GM18502 (cell line): ENCODE results near the gene MEFV.

Source experiments
- ATAC-seq: cut with Tn5 transposase; IDR thresholded peaks from one replicate; pipeline ENCODE4 v1.9.1; 2021; ENCODE audit warnings: mild to moderate bottlenecking; ENCODE audit not compliant: unreplicated experiment, poor library complexity

MEFV gene

DNA sequence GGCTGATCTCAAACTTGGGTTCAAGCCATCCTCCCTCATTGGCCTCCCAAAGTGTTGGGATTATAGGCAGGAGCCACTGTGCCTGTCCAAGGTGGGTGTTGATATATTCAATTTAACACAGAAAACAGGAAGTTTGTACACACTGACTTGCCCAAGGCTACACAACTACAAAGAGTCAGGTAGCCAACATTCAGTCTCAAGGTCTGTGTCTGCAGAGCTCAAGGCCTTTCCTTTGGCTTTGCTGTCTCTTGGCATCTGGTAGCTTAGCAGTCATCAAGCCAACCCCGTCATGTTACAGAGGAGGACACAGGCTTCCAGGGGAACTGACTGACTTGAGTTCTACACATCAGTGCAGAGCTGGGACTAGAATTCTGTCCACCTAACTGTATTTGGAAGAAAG is 11.9 kb upstream of the MEFV start:
- no peak for ATAC-seq

DNA sequence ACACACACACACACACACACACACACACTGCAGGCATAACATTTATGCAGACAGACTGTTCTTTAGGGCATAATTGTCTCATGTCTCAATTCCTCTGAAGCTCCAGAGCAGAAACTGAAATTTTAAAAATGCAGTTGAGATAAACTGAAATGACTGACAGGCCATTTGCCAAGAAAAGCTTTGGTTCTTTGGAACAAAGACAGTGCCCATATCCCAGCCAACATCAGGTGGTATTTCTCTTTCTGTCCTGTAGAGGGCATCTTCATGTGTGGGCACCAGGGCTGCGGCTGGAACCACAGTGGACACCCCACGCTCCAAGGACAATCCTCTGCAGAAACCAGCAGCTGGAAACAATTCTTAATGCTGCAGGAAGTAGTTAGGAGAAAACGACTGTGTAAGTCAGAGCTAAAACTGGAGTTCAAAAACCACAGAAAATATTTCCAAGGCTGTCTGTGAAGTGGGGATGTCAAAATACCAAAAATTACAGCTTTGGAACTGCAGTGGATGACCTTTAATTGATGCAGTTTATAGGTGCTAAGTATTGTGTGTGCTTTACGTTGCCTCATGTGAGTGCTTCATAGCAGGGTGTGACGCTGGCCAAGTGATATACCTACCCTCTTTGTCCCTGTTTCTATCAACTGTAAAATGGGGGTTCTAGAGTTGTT is 10.6 kb upstream of the MEFV start:
- no peak for ATAC-seq

DNA sequence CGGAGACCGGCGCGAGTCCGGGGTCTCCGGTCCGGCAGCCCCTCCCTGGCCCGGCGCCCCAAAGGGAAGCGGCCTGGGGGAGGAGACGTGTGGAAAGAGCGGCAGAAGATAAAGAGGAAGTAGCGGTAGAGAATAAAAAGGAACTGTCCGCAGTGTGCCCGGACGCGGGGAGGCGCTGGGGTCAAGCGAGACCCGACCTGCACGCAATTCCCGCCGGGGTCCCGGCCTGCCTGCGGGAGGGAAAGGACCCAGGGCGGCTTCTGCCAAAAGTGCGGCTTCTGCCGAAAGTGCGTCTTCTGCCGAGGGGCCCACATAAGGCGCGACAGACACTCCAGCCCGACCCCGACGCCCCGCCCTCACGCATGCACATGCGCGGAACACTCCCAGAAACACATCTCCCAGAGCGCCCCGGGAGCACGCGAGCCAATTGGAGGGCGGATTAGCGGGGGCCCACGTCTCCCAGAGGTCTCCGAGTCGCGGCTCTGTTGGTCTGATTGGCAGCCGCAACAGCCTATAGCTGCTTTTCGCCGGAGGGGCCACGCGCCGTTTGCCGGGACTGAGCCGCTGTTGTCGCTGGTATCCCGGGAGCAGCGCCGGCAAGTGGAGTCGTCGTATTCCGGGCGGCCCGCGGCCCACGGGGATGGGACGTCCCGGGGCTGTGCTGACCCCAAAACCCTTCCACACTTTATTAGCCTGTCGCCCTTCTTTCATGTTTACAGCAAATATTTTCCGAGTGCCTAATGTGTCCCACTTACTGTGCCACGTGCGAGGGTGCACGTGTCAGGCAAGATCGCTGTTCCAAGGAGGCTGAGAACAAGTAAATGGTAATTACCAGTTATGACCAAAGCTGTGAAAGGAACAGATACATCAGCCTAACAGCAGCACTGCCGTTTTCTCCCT is 8.0 kb upstream of the MEFV start:
- peak; percentile 82 for ATAC-seq

DNA sequence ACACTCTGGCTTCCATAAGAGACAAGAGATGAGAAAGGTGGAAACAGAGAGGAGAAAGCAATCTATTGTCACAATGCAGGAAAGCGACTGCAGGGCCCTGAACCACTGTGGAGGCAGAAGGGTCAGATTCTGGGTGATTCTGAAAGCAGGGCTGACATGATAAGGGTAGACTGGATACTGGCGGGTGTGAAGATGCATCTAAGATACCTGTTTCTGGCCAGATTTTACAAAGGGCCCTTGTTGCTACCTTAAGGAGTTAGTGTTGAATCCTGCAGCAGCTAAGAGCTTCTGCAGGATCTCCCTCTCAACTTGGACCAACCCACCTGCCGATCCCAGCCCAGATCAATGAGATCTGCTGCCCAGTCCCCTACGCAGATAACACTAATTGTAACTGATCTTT is 6.1 kb upstream of the MEFV start:
- ATAC-seq: no peak

DNA sequence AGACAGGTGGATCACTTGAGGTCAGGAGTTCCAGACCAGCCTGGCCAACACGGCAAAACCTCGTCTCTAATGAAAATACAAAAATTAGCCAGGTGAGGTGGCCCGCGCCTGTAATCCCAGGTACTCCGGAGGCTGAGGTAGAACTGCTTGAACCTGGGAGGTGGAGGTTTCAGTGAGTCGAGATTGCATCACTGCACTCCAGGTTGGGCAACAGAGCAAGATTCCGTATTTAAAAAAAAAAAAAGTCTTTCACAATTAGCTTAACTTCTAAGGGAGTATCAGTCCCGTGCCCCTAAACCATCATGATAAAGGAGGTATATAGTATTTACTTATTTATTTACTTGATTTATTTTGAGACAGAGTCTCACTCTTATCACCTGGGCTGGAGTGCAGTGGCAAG is 3.4 kb upstream of the MEFV start:
- ATAC-seq: no peak

DNA sequence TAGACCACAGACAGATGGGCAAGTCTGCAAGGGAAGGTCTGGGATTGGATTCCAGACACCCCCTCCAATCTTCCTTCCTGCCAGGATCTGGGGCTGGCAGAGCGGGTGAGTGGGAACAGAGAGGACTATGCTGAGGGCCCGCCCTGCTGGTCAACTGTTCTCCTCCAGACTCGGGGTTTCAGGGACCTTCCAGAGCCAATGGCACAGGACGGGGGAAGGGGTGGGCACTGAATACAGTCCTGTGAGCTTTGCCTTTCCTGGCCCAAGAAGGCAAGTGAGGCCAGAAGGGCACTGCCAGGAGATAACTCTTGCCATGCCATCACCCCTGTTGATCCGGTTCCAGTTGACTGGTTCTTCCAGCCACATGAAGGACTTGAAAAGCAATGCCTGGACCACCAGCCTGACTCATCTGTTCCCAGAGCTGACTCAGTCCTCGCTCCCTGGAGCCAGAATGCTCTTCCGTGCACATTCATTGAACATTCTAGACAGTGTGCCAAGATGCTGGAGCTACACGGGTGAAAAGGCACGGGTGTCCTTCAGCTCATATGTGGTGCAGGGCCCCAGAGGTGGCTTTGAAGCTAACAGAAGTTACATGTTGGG is 533 bp upstream of the MEFV start:
- no peak for ATAC-seq

DNA sequence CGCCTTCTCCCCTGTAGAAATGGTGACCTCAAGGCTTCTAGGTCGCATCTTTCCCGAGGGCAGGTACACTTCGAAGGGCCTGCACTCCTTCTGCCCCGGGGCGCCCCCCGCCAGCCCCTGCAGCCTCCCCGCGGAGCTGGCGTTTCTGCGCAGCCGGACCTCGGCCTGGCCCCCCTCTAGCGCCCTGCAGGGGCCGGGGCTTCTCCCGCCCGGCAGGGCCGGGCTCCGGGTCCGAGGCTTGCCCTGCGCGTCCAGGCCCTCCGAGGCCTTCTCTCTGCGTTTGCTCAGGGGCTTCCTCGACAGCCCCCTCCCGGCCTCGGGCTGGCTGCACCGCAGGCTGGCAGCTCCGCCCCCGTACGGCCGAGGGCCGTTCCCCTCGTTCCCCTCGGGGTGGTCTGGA is 2.1 kb downstream of the MEFV start:
- ATAC-seq: no peak

DNA sequence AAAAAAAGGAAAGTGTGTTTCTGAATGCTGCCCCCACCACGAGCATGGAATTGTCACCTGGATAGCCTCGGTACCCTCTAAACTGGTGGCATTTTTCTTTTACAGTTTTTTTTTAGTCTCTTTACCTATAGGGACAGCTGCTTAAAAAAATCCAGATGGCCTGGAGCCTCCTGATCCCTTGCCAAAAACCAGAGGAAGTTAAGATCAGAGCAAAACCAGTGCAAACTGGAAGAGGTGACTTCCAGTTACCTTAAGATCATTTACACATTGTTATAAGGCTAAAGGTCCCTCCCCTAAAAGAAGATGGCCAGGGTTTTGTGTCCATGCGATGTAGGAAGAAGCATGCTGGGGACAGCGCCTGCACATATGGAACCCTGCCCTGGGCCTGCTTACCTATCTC is 3.5 kb downstream of the MEFV start:
- no peak for ATAC-seq

DNA sequence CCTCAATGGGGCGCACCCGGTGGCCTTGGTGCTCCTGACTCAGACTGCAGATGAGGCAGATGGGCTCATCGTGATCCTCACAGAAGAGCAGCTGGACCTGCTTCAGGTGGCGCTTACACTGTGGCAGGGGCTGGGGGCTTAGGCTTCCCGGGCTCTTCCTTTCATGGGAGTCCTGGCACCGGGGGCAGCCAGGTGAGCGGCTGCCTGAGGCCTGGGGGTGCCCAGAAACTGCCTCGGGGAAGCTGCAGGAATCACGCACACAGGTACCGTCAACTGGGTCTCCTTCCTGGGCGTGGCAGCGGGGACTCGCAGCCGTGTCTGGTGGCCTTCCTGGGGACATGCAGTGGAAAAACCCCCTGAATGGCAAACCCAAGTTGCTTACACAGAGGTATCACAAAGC is 7.0 kb downstream of the MEFV start:
- no peak for ATAC-seq

DNA sequence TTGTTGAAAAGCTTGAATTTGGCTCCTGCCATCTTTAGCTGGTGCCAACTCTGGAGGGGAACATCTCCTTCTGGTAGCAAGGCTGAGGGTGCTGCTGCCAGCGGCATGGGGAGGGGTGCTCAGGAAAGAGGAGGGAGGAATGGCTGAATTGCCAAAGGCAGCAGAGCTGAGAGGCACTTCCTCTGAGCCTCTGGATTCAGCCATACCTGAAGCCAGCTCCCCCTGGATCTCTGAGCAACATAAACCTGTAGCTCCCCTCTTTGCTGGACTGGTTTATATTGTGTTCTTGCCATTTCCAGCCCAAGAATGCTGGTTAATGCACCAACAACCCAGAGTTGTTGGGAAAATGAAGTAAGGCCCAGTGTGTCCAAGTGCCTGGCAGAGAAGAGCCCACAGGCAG is 7.4 kb downstream of the MEFV start:
- ATAC-seq: no peak

DNA sequence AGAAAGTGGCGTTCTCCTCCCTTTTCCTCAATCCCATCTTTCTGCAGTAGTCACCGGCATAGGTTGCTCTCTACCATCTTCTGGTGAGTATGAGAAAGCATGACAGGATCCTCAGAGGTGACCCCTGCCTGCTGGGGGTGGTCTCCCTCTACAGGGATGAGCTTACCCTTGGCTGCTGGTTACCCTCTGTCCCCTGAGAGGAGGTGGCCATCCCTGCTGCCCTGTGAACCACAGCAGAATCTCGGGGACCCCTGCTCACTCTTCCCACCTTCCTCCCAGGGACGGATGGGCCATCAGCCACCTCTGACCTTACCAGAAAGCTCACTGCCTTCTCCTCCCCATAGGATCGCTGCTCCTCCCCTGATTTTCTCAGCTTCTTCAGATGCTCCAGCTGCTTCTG is 7.8 kb downstream of the MEFV start:
- no peak for ATAC-seq

DNA sequence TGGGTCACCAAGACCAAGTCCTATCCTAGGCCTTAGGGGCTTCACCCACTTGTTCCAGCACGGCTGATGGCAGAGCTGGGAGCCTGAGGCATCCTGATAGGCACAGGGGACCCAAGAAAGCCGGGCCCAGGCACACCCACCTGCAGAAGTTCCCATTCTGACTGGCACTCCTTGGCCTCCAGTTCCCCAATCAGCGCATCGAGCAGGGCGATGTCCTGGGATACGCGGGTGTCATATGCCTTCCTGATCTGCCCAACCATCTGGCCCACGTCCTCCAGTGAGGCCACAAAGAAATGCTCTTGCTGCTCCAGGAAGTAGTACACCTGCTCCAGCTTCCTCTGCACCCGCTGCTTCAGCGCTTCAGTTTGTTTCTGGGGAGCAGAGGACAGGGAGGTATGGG is 9.6 kb downstream of the MEFV start:
- ATAC-seq: no peak

DNA sequence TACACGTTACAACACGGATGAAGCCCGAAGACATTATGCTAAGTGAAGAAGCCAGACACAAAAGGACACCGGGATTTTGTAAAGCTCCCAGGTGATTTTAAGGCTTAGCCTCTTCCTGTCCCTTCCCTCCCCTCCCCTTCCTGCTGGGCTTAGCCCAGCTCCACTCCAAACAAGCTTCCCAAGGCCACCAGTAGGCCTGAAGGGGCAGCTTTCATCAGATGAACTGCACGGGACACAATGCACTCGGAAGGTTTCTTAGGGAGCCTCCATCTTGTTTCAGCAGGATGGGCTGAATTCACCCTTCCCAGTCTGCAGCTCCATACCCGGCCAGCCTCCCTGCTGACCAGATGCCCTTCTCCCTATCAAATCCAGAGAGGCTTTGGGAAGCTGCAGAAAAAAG is 10.4 kb downstream of the MEFV start:
- ATAC-seq: no peak

DNA sequence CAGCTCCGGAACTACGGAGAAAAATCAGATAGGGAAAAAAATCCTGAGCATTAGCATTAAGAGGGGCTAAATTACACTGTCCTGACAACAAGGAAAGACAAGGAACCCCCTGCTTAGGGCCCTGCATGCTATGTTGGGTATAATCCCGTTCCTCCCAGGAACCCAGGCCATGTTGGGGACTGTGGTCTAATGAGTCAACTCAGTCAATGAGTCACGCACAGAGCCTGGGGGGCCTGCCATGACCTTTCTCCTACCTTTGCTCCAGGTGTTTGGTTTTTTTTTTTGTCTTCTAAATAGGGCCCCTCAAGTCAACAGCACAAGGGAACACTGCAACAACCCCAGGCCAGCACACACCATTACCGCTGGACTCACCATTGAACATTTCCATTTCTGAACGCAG is 12.6 kb downstream of the MEFV start:
- ATAC-seq: no peak

DNA sequence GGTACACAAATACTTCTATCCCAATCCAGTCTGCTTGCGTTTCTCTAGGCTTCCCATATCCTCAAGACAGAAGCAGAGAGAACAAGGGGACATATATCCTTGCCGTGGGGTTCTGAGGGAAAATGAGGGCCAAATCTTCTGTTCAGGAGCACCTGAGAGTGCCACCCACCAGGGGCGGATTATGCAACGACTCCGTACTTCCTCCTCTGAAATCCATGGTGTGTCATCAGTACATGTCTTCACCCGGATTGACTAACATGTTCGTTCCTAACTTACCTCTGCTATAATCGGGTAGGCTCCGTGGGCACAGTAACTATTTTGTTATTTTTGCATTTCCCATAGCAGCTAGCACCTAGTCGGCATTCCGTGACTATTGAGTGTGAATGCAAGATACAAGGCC is 13.7 kb downstream of the MEFV start:
- ATAC-seq: no peak

DNA sequence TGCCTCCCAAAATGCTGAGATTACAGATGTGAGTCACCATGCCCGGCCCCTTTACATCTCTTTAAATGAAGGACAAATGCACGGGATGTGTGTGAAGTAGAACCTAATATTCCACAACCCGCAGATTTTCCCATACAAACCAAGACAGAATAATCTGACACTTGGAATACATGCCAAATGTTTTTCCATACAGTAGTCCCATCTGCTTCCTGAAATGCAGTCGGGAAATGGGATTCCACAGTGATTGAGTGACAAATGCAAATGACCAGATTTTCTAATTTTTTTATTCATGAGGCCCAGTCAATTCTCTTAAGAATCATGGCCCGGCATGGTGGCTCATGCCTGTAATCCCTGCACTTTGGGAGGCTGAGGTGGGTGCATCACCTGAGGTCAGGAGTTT is 14.7 kb downstream of the MEFV start:
- no peak for ATAC-seq

DNA sequence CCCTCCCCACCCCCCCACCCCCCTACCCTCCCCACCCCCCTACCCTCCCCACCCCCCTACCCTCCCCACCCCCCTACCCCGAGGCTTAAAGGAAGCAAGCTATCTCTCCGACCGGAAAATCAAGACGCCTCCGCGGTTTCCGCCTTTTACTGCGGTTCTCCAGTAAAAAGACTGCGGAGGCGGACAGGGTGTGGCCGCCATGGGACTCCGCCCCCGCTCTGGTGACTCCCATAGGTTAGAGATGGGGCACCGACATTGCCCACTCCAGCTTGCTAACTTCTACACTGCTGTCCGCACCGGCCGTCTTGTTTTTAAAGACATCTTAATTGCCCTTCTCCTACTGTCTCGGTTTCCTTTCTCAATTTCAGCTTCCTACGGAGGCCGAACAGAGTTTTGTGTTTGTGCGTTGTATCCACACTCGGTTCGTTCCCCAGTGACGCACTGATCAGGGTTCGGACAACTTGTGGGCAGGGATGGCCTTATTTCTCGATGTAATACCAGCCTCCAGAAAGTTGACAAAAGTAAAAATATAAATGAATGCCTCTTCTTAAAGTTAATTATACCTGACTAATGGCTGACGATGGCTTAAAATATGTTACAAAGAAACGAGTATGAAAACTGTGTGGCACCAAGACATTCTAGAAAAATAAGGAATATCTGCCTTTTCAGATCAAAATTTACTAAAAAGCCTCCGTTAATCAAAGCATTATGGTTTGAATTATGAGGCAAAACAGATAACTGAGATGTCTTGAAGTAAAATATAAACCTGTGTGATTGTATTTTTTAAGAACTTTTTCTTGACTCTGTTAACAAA is 20.4 kb downstream of the MEFV start:
- ATAC-seq: no peak

DNA sequence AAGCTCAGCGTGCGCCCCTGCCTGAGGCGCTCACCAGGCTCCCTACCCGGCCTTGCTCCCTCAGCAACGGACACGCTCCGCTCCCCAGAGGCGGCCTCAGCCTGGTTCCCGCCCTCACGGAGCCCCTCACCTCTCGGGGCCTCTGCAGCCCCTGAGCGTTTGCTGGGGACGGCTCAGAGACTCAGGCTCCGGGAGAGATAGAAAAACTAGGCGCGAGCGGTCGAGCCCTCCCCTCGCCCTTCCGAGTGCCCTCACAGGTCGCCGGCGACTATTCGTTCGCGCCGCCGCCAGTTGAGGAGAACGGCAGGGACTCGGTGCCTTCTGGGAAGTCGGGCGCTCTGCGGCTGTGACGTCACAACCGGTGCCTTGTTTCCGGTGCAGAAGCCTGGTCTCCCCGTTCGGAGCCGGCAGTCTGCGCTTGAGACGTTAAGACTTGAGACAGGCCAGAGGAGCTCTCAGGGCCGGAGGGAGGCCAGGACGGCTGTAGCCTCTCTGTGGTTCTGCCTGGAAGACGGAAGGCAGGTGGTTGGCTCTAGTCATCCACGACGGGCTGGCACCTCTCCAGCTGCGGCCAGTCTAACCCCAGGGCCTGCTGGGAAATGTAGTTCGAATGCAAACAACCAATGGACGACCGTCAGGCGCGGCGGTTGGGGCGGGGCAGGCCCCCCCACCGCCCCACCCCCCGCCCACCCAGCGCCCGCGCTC is 21.4 kb downstream of the MEFV start, which contains the start of gene ZNF200:
Gene ZNF200, minus strand, starts transcription at position 302 of the 705 bp plus-strand sequence. CDS start 1,403 bp downstream, outside the sequence.
- ATAC-seq: peak; percentile 93

DNA sequence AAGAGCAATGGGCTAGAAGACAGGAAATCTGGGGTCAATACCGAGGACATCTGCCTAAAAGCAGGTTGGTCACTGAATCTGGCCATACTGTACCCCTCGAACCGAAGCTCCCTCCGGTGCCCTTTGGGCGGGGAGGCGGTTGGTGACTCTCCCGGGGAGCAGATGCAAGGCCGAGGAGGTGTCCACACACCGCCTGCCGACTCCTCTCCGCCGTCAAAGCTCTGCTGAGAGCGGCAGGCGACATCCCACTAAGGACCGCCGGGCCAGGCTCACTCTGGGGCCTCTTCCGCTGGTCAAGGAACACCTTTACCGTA is 21.9 kb downstream of the MEFV start:
- no peak for ATAC-seq

DNA sequence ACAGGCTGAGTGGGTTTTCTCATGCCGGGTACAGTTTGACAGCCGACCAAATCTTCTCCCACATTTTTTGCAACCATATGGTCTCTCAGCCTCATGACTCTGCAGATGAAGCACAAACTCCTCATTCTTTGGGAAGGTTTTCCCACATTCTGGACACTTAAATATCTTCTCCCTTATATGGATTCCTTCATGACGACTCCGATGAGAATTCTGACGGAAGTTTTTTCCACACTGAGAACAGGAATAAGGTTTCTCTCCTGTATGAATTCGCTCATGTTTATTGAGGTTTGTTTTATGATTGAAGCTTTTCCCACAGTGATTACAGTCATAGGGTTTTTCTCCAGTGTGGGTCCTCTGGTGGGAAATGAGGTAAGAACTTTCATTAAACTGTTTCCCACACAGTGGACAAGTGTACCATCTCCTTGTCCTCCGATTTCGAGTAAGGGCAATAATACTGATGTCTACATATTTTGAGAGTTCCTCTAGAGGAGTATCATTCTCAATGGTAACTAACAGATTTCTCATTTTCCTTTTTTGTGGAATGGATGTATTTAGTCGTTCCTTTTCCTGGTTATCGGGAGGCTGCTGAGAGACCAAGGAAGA is 32.4 kb downstream of the MEFV start:
- no peak for ATAC-seq
